Fibroblast of skin of left biceps (primary cell): ENCODE results near the gene PSTPIP2.
"Not testable (repeated sequence)": the region's sequence is repeated elsewhere in the genome, so short reads cannot be mapped to it uniquely, and the experiment has no call there.

Source experiments
- DNase-seq, 2 experiments: peaks; one replicate each; pipeline ENCODE4 v3.0.0-alpha.2; 2013; ENCODE audit warnings: low read depth in 2 of 2

Gene PSTPIP2

DNA sequence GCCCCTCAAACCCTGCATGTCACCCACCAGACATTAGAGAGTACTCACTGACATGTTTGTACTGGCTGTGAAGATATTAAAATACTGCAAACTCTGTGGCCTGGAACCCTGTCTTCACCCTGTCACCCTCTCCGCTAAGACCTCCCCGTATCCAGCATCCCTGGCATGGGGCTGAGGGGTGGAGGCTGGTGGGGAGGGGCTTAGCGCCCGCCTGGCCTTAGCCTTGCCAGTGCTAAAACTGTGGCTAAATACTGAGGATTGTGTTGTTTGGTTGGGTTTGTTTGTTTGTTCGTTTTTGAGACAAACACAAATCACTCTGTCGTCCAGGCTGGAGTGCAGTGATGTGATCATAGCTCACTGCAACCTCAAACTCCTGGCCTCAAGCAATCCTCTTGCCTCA, 1.8 kb downstream of the PSTPIP2 start:
- DNase-seq: no peak

- DNase-seq: no peak
Observed at GRCh38 chr18:46069524-46069923, 2.5 kb downstream of the PSTPIP2 start.

GRCh38 chr18:46068763-46069162, 3.3 kb downstream of the PSTPIP2 start:
- no peak for DNase-seq

DNA sequence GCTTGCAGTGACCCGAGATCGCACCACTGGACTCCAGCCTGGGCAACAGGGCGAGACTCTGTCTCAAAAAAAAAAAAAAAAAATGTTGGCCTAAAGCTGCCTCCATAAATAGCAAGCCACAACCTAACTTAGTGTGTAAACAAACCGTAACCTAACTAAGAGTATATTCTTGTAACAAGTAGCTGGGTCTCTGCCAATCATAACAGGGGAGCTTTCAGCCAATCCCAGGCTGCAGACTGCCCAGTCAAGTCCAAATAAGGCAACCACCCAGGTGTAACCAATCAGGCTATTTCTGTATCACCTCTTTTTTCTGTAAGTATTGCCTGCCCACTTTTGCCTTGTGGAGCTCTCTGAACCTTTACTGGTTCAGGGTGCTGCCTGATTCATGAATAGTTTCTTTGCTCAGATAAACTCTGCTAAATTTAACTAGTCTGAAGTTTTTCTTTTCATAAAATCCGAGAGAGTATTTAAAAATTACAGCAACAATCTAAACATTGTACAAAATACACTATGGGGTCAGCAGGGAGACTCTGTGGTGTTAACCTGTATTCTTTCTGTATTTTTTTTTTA, 4.5 kb downstream of the PSTPIP2 start:
- no peak for DNase-seq

- no peak for DNase-seq
Observed at GRCh38 chr18:46062781-46063180, 9.3 kb downstream of the PSTPIP2 start.

DNA sequence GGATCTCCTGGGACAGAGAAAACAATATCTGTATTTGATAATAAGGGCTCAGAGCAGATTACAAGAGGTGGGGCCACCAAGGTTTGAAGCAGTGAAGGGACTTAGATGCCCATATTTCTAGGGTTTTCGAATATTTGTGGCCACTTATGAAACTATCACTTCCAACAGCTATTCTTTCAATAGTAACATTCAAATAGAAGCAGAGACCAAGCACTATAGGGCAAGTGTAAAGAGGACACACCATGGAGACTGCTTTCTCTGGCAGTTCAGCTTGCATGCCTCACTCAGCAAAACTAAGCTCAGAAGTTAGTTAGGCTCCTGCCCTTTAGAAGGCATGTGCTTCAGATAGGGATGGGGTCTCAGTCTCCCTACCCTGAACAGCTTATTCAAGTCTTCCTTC, 10.3 kb downstream of the PSTPIP2 start:
- DNase-seq: no peak

DNA sequence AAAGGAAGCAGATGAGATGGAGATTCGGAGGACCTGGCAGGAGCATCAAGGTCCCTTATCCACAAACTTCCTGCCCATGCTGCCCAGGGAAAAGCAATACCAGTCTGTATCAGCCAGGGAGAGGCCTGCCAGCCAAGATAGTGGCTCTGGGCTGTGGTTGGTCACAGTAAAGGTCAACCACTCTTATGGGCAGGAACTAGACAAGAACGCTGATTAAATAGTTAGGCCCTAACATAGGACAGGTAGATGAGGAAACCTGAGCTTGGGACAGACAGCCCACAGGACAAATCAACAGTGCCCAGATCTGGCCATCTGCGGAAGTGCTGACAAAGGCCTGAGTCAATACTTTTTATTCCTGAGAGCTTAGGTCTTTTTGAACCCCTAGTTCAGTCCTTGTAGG, 10.7 kb downstream of the PSTPIP2 start:
- DNase-seq: no peak

DNA sequence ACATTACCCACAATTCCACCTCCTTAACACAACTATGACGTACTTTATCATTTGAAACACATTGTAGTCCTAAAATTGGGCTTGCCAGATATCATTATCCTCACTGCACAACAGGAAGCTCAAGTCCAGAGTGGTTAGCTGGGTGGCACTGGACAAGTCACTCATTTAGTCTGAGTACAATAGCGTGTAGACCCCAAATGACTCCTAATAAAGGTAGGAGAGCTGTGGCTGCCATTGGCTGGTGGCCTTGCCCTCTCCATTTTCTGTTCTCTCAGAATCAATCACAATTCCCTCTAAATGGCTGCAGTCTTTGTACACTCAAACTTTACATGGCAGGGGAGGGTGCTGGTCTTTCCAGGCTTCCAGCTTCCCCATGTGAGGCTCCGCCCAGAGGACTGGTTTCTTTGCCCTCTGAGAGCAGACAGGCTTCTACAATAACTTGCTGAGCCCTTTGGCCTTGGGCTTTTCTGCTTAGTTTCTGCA, 11.7 kb downstream of the PSTPIP2 start:
- no peak for DNase-seq

DNA sequence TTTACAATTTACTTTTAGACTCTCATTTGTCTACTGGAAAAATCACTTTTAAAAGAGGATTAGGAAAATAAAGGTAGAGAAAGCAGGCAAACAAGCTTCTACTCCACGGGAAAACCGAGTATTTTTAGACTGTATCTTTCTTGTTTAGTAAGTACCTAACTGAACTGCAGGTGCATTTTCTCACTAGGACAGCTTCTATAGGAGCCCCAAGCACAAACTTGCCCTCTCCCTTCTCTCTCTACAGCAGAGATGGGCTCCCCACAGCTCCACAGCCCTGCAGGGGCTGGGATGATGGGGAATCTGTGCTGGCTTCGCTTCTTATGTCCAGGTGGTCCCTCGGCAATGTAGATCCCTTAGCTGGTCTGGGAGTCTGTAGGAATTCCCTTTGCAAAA, 16.2 kb downstream of the PSTPIP2 start:
- DNase-seq: no peak

DNA sequence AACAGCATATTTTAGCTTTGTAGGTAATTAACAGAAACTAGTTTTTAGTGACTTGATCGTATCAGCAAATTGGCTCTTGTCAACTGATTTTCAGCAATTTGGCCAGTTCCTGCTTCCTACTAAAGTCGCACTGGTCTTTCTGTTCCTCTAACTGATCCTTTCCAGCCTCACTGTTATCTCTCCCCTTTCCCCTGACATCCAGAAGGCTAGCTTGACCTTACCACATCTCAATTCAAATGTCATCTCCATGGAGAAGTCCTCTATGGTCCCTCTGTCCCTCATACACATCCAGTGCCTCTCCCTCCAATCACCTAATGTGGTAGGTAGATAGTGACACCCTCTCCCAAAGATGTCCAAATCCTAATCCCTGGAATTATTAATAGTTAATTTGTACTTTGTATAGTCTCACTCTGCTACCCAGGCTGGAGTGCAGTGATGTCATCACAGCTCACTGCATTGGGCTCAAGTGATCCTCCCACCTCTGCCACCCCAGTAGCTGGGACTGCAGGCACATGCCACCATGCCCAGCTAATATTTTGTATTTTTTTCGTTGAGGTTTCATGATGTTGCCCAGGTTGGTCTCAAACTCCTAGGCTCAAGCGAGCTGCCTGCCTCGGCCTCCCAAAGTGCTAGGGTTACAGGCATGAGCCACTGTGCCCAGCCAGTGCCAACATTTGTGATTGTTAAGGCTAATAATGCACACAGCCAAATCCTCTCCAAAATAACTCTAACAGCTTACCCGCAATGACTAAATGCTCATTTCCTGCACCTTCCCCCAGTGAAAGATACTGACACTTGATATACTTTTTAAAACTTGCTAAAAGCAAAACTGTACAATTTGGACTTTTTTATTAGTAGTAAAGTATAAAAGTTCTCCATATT, 16.9 kb downstream of the PSTPIP2 start:
- no peak for DNase-seq

DNA sequence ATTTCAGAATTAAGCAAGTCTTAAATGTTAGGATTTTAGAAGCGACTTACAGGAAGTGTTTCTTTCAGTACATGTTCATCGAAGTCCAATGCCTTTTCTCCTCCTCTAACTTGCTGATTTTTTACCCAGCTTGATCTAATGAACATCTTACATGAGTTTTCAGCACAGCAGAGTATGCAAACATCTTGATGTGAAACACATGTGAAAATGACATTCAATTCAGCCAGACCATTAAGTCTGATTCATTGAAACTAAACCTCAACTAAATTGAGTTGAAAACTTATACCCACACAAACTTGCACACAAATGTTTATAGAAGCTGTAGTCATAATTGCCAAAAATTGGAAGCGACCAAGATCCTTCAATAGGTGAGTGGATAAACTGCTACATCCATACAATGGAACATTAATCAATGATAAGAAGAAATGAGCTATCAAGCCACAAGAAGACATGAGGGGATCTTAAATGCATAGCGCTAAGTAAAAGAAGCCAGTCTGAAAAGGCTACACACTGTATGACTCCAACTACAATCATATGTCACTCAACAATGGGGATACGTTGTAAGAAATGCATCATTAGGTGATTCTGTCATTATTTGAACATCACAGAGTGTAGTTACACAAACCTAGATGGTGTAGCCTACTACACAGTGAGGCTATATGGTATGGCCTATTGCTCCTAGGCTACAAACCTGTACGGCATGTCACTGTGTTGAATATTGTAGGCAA, 18.5 kb downstream of the PSTPIP2 start:
- DNase-seq: peak; percentile 62

- no peak for DNase-seq
Observed at GRCh38 chr18:46051731-46052461, 20.2 kb downstream of the PSTPIP2 start.

GRCh38 chr18:46050268-46050667, 21.8 kb downstream of the PSTPIP2 start:
- no peak for DNase-seq

- DNase-seq: no peak
Observed at GRCh38 chr18:46048641-46049040, 23.4 kb downstream of the PSTPIP2 start.

DNA sequence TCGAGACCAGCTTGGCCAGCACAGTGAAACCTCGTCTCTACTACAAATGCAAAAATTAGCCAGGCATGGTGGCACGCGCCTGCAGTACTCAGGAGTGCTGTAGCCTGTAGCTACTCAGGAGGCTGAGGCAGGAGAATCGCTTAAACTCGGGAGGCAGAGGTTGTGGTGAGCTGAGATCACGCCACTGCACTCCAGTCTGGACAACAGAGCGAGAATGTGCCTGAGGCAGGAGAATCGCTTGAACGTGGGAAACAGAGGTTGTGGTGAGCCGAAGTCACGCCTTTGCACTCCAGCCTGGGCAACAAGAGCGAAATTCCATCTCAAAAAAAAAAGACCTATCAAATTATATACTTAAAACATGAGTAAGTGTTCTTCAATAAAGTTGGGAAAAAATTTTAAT, 24.7 kb downstream of the PSTPIP2 start:
- not testable (repeated sequence) for DNase-seq

DNA sequence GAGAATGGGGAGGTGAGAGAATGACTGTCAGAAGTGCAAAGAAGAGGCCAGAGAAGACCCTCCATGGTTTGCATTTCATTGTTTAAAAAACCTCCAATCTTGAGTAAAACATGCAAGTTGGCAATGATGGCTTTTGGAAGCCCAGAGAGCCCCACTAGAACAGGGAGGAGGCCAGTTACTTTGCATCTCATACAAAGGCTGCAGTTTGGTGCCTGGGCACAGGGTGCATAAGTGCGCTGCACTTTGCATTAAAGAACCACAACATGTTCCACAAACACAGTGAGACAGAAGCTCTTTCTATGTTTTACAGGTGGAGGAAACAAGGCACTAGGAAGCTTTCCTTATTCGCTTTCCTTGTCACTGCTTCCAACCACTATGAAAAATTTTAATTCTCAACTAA, 25.4 kb downstream of the PSTPIP2 start:
- DNase-seq: no peak

DNA sequence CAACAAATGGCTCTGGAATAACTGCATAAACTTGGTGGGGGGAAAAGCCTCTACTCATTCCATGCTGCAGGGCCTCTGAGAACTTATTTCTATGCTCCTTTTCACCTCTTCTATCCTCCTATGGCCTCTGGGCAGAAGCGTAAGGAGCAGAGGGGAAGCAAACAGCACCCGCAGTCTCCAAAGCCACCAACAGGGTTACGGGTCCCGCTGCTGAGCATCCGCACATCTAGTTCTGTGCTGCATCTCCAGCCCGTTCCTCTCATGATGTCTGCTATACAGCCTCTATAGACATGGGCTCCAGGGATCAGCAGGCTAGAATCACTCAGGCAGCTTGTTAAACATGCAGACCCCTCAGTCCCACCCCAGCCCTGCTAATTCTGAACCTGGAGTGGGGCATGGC, 25.9 kb downstream of the PSTPIP2 start:
- no peak for DNase-seq

DNA sequence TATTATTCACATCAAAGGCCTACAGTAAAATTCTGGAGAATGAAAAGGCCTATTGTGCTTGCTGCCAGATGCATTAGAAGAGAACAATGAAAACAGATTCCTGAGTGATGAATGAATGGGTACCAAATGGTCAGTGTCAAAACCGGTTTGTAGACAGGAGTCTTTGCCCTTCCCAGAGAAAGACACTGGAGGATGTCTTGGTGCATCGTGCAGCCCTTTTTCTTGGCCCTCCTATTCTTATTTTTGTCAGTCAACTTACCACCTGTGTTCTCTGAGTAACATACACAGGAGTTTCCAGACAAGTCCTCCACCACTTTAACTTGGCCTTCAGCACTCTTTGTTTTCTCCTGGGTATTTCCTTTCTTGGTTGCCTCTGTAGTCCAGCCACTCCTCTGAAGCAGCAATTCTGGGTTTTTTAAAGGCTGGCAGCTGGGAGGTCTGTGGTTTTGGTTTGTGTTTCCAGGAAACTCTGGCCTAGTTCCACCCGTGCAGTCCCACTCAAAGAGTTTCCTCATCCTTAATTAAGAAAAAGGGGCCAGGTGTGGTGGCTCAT, 29.4 kb downstream of the PSTPIP2 start:
- no peak for DNase-seq

- DNase-seq: no peak
Observed at GRCh38 chr18:46040747-46041104, 31.3 kb downstream of the PSTPIP2 start.

GRCh38 chr18:46040033-46040746, 31.9 kb downstream of the PSTPIP2 start:
- DNase-seq: no peak
